ENCODE data around the gene FBXW5.
A peak's percentile ranks its signal among the peaks of the same experiment; 100 is the strongest.

FBXW5 gene

GRCh38 chr9:136980669-136981478, 36.3 kb upstream of the FBXW5 start:
- DNase-seq (ENCODE audit: low read depth): no peak
- no peak for TF ChIP-seq CTCF (IDR thresholded peaks at IDR 0.05; ENCODE audit: insufficient read depth, low read depth, low read length, missing control alignments)
- H3K4me3 ChIP-seq (ENCODE audit: low read depth, low read length): no peak overlapping the region

- DNase-seq (ENCODE audit: low read depth): no peak
- no peak overlapping the region for H3K4me3 ChIP-seq (ENCODE audit: low read depth, low read length)
- no peak for TF ChIP-seq CTCF (IDR thresholded peaks at IDR 0.05; ENCODE audit: insufficient read depth, low read depth, low read length, missing control alignments)
Measured at GRCh38 chr9:136979769-136980587, 35.4 kb upstream of the FBXW5 start.

- no peak overlapping the region for H3K4me3 ChIP-seq (ENCODE audit: low read depth, low read length)
- no peak for TF ChIP-seq CTCF (IDR thresholded peaks at IDR 0.05; ENCODE audit: insufficient read depth, low read depth, low read length, missing control alignments)
- DNase-seq (ENCODE audit: low read depth): no peak
Measured at GRCh38 chr9:136978865-136979544, 34.5 kb upstream of the FBXW5 start.

- no peak for TF ChIP-seq CTCF (IDR thresholded peaks at IDR 0.05; ENCODE audit: insufficient read depth, low read depth, low read length, missing control alignments)
- DNase-seq (ENCODE audit: low read depth): peak; percentile 51
- H3K4me3 ChIP-seq (ENCODE audit: low read depth, low read length): no peak overlapping the region
Measured at GRCh38 chr9:136978073-136978864, 33.7 kb upstream of the FBXW5 start.

- H3K4me3 ChIP-seq (ENCODE audit: low read depth, low read length): no peak overlapping the region
- no peak for TF ChIP-seq CTCF (IDR thresholded peaks at IDR 0.05; ENCODE audit: insufficient read depth, low read depth, low read length, missing control alignments)
- no peak for DNase-seq (ENCODE audit: low read depth)
Measured at GRCh38 chr9:136977649-136978072, 33.1 kb upstream of the FBXW5 start.

GRCh38 chr9:136977223-136977622, 32.7 kb upstream of the FBXW5 start, which contains the start of gene PTGDS:
TSS of gene PTGDS (plus strand) at chr9:136977504. CDS start at chr9:136977579, 75 bp downstream.
- no peak for TF ChIP-seq CTCF (IDR thresholded peaks at IDR 0.05; ENCODE audit: insufficient read depth, low read depth, low read length, missing control alignments)
- H3K4me3 ChIP-seq (ENCODE audit: low read depth, low read length): no peak within 1 kb of the TSS
- DNase-seq (ENCODE audit: low read depth): no peak

Measured in GM12865 (cell line).